Body of pancreas (tissue), 4 donors: ENCODE results near the gene ZBTB20. TPM values are rescaled to one million over a fixed set of nuclear protein-coding genes. Genes with fewer than 3 reads are reported as not detected.

Source experiments
- ATAC-seq: fragments of 150-250 bp; one replicate; pipeline ENCODE4 v1.9.1; 2016
- DNase-seq, 4 donors: peaks; one replicate each; pipeline ENCODE4 v3.0.0-alpha.2; 2019
- H3K27ac ChIP-seq, 4 donors: fragments of 200-600 bp; sonication (generic); 1 replicate in 3 of 4; 2 replicates in 1 of 4; pipeline versions ENCODE4 v1.5.1 to v1.6.1; 2016 to 2019; ENCODE audit warnings: mild to moderate bottlenecking in 1 of 4, mixed read lengths in 1 of 4, moderate library complexity in 1 of 4
- H3K27me3 ChIP-seq, 2 donors: fragments of 200-600 bp; sonication (generic); one replicate each; pipeline ENCODE4 v1.6.0; 2016; ENCODE audit warnings: mild to moderate bottlenecking in 1 of 2
- H3K36me3 ChIP-seq, 2 donors: fragments of 200-600 bp; sonication (generic); replicated peaks in 1 of 2; 2 replicates each; pipeline ENCODE4 v1.5.1; 2016; ENCODE audit warnings: low read depth in 2 of 2; ENCODE audit not compliant: insufficient read depth in 1 of 2
- H3K4me1 ChIP-seq: fragments of 200-600 bp; sonication (generic); one replicate; pipeline ENCODE4 v1.6.0; 2016
- H3K4me3 ChIP-seq, 2 donors: fragments of 200-600 bp; sonication (generic); 1 replicate in 1 of 2; 2 replicates in 1 of 2; pipeline ENCODE4 v1.5.1; 2016 to 2019
- H3K9me3 ChIP-seq, 3 donors: fragments of 200-600 bp; sonication (generic); 1 replicate in 2 of 3; 2 replicates in 1 of 3; pipeline ENCODE4 v1.5.1; 2016
- POLR2A ChIP-seq, 3 donors: fragments of 450-650 bp; IDR thresholded peaks; one replicate each; pipeline ENCODE4 v1.6.1; 2016; ENCODE audit warnings: antibody characterized with exemption in 3 of 3, mild to moderate bottlenecking in 2 of 3
- whole genome bisulfite sequencing, 2 donors: methylation state at CpG; one replicate each; pipeline ENCODE4 v1.1.5; 2017; 5-methylcytosine and 5-hydroxymethylcytosine counted together
- intact Hi-C: fragments of 100-400 bp; cut with DNase I; formaldehyde crosslinking; loops from one replicate; pipeline ENCODE4 v1.15.1; 2023
- total RNA-seq, 2 donors: library from RNA; depleted of rRNA; stranded (reverse); fragments of >200 nt; gene quantifications; one replicate each; pipeline ENCODE4 v1.1.0, GENCODE V29; 2016
- TF ChIP-seq, protein P1 (sequence below), 7 experiments: fragments of 450-650 bp in 4 of 7; fragments of 200-600 bp in 3 of 7; sonication (generic) in 3 of 7; IDR thresholded peaks; one replicate each; pipeline ENCODE4 v1.5.1; 2016 to 2019; ENCODE audit warnings: antibody characterized with exemption in 7 of 7

ZBTB20 gene
- total RNA-seq, 2 donors from 2014 or later = 48.3 to 77.1 TPM

DNA sequence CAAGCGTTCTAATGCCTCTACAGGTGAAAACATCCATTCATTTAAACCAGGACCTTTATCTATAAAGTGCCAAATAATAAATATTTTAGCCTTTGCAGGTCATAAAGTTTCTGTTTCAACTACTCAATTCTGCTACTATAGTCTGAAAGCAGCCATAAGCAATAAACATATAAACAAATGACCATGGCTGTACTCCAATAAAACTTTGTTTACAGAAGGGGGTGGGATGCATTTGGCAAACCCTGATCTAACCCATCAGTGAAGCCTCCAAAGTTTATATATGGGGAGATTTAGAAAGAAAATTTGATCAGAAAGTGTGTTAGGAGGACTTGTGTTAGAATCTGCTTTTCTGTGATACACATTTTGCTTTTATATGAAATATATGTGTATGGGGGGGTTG lies 161.3 kb downstream of the ZBTB20 start:
- Histone ChIP-seq H3K9me3 (no peaks in the 10 kb centered on the region), H3K36me3 (no peaks in the 10 kb centered on the region), H3K27ac (no peak overlapping the region), H3K4me1 (peaks cover 6% of the 10 kb centered on the region), H3K4me3 (no peak overlapping the region), H3K27me3 (no peaks in the 10 kb centered on the region)
- ATAC-seq (no peak), DNase-seq (no peak)
- 93 to 100% methylated on average over 1 of the region's 1 CpG for WGBS, 2 donors
- intact Hi-C loops = no loop called here
- no peak for TF ChIP-seq POLR2A (IDR thresholded peaks at IDR 0.05)
- TF ChIP-seq, protein P1, sequence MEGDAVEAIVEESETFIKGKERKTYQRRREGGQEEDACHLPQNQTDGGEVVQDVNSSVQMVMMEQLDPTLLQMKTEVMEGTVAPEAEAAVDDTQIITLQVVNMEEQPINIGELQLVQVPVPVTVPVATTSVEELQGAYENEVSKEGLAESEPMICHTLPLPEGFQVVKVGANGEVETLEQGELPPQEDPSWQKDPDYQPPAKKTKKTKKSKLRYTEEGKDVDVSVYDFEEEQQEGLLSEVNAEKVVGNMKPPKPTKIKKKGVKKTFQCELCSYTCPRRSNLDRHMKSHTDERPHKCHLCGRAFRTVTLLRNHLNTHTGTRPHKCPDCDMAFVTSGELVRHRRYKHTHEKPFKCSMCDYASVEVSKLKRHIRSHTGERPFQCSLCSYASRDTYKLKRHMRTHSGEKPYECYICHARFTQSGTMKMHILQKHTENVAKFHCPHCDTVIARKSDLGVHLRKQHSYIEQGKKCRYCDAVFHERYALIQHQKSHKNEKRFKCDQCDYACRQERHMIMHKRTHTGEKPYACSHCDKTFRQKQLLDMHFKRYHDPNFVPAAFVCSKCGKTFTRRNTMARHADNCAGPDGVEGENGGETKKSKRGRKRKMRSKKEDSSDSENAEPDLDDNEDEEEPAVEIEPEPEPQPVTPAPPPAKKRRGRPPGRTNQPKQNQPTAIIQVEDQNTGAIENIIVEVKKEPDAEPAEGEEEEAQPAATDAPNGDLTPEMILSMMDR (IDR thresholded peaks at IDR 0.05) = no peak

DNA sequence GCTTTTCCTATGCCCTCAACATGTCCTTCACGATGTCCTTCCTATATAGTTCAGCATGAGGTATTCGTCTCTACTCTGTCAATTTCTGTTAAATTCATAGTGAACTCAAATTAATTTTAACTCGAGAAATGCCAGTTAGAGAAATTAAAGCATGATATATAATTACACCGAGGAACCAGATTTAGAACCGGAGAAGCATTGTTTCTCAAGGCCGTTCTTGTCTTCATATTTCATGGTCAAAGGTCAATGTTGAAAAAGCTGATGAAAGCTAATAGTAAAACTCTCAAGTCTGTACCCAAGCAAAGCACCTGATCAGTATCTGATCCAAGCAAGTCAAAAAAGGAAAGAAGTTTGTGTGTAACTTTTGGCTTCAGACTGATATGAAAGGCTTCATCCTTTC lies 163.8 kb downstream of the ZBTB20 start:
- ATAC-seq (no peak), DNase-seq (no peak)
- Histone ChIP-seq H3K27me3 (no peaks in the 10 kb centered on the region), H3K4me3 (no peak overlapping the region), H3K4me1 (peaks cover 6% of the 10 kb centered on the region), H3K36me3 (no peaks in the 10 kb centered on the region), H3K9me3 (no peaks in the 10 kb centered on the region), H3K27ac (no peak overlapping the region)
- WGBS, 2 donors = 44 to 50% methylated on average over 6 of the region's 6 CpGs
- intact Hi-C loops = no loop called here
- TF ChIP-seq POLR2A (IDR thresholded peaks at IDR 0.05) = no peak
- TF ChIP-seq, protein P1 (IDR thresholded peaks at IDR 0.05) = no peak

DNA sequence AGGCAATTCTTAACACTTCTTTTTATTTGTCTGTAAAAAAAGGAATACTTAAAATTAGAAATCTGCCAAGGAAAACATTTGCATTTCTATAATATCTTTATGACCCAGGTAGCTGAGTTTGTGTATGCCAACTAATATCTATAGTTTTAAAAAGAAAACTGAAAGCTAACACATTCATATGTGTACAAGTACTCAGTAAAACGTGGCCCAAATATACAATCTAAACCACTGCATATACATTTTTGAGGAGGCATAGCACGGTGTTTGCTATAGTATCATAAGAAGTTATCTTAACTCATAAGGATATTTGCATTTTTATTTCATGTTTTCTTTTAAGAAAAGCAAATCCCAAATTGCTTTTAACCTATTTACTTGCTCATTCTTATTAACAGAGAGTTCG lies 172.7 kb downstream of the ZBTB20 start:
- H3K27me3 ChIP-seq = no peaks in the 10 kb centered on the region
- no peak for TF ChIP-seq POLR2A (IDR thresholded peaks at IDR 0.05)
- 86 to 92% methylated on average over 3 of the region's 3 CpGs for WGBS, 2 donors

DNA sequence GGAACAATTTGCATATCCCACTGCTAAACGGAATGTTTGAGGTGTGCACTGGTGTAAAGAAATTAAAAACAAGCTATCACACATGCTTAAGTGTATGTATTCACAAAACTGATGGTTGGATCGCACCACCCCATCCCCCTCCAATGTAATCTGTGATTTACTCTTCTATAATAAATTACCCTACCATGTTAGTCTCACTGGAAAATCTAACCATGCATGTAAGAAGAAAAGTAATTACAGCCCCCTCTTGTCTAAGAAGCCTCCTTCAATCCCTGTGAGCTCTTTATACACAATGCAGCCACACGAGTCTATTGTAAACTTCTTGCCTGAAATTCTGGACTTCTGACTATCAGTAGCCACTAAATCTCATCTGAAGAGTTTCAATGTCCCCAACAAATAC lies 173.6 kb downstream of the ZBTB20 start:
- H3K9me3 ChIP-seq = no peaks in the 10 kb centered on the region
- H3K4me3 ChIP-seq = no peak overlapping the region
- H3K4me1 ChIP-seq = no peaks in the 10 kb centered on the region
- ATAC-seq (no peak), DNase-seq (no peak)
- no peak for TF ChIP-seq POLR2A (IDR thresholded peaks at IDR 0.05)
- TF ChIP-seq, protein P1 (IDR thresholded peaks at IDR 0.05) = no peak
- no peak overlapping the region for H3K27ac ChIP-seq
- H3K36me3 ChIP-seq = no peaks in the 10 kb centered on the region
- 90 to 91% methylated on average over 3 of the region's 3 CpGs for WGBS, 2 donors
- intact Hi-C loops = no loop called here
- H3K27me3 ChIP-seq = no peaks in the 10 kb centered on the region

More for the DNA sequence above, 172.7 kb downstream of the ZBTB20 start:
- ATAC-seq (no peak), DNase-seq (no peak)
- H3K36me3 ChIP-seq = no peaks in the 10 kb centered on the region
- no peaks in the 10 kb centered on the region for H3K9me3 ChIP-seq
- intact Hi-C loops = no loop called here
- no peak overlapping the region for H3K27ac ChIP-seq
- H3K4me3 ChIP-seq = no peak overlapping the region
- no peaks in the 10 kb centered on the region for H3K4me1 ChIP-seq

DNA sequence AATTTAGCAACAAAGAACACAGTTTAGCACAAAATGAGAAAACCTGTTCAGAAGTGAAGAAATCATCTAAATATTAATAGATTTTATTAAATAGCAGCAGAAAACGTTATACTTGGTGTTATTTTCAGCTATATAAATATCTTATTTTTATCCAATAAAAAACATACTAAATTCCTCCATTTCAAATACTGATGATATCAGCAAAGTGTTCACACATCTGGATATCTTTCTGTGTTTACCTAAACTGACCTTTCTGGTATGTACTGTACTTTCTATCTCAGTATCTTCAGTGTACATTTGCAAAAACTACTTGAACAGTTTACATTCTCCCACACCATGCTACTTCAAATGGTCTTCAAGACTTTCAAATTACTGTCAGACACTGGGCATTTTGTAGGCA lies 179.9 kb downstream of the ZBTB20 start:
- Histone ChIP-seq H3K4me1 (peaks cover 5% of the 10 kb centered on the region), H3K36me3 (no peaks in the 10 kb centered on the region), H3K27ac (no peak overlapping the region), H3K9me3 (no peaks in the 10 kb centered on the region), H3K4me3 (no peak overlapping the region), H3K27me3 (no peaks in the 10 kb centered on the region)
- no peak for DNase-seq
- ATAC-seq = no peak
- no peak for TF ChIP-seq POLR2A (IDR thresholded peaks at IDR 0.05)
- TF ChIP-seq, protein P1 (IDR thresholded peaks at IDR 0.05) = no peak
- intact Hi-C loops = no loop called here
- WGBS, 2 donors = 31 to 33% methylated on average over 1 of the region's 1 CpG
